Stimulated activated CD4-positive, alpha-beta T cell treated with anti-CD3 and anti-CD28 coated beads, Interleukin-4, amount 100 ng/mL, for 4 hours (primary cell): ENCODE results near the gene SHF.
"Not testable (repeated sequence)": the region's sequence is repeated elsewhere in the genome, so short reads cannot be mapped to it uniquely, and the experiment has no call there.

Experiments used
- DNase-seq, 2 experiments: peaks; one replicate each; pipeline ENCODE4 v3.0.0-alpha.2; 2020

SHF gene

GRCh38 chr15:45143056-45143455 is 44.7 kb downstream of the SHF start:
- DNase-seq: no peak

DNA sequence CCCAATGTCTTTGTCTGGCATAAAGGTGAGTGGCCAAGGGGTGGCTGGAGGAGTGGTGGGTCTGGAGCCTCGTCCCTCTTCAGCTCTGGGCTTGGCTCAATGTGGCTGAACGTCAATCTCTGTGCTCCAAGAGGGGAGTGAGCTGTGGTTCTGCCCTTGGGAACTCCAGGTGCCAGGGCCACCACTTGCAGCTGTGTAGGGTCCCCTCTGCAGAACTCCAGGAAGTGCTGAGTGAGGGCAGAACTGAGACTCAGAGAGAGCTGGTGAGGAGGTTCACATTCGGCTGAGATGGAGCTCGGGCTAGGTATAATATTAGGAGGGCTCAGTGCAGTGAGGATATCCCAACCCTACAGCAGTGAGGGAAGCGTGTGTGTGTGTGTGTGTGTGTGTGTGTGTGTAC is 46.4 kb downstream of the SHF start:
- DNase-seq: no peak

- no peak for DNase-seq
Measured at GRCh38 chr15:45140557-45141250, 47.1 kb downstream of the SHF start.

- DNase-seq: no peak
Measured at GRCh38 chr15:45139770-45140169, 48.0 kb downstream of the SHF start.

GRCh38 chr15:45138814-45139765 is 48.7 kb downstream of the SHF start:
- DNase-seq: no peak

- no peak for DNase-seq
Measured at GRCh38 chr15:45137703-45138102, 50.1 kb downstream of the SHF start.

DNA sequence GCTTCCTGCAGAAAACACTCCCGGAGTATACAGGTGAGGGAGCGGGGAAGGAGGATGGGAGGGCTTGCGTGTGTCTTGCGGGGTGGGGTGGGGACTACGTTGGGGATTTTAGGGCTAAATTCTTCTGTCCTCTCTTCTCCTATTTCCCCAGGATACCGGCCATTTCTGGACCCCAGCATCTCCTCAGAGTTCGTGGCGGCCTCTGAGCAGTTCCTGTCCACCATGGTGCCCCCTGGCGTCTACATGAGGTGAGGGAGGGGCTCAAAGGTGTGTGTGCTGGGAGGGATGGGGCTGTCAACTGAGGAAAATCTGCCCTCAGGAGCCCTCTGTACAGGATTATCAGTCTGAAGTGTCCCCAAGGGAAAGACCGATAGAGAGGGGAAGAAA is 51.4 kb downstream of the SHF start:
- DNase-seq: no peak

DNA sequence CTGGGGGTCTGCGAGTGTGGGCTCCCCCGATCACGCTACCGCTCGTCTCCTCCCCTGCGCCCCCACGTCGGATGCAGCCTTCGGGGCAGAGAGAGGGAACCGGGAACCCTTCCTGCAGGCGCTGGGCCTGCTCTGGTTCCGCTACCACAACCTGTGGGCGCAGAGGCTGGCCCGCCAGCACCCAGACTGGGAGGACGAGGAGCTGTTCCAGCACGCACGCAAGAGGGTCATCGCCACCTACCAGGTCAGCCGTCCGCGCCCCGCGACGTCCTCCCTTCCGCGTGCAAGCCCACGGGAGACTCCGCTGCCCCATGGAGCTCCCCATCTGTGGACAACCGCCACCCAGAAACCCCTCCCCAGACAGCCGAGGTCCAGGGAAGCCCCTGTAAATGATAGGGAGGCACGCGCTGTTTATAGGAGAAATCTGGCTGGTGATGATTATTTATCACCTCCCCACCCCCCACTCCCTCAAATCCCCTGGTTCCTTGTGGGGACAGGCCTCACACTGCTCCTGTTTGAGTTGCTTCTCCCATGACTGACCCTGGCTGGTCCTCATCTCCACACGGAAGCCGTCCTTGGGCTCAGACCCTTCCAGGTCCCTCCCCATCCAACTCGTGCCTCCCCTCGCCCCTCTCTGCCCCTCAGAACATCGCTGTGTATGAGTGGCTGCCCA is 51.9 kb downstream of the SHF start:
- DNase-seq: not testable (repeated sequence)

DNA sequence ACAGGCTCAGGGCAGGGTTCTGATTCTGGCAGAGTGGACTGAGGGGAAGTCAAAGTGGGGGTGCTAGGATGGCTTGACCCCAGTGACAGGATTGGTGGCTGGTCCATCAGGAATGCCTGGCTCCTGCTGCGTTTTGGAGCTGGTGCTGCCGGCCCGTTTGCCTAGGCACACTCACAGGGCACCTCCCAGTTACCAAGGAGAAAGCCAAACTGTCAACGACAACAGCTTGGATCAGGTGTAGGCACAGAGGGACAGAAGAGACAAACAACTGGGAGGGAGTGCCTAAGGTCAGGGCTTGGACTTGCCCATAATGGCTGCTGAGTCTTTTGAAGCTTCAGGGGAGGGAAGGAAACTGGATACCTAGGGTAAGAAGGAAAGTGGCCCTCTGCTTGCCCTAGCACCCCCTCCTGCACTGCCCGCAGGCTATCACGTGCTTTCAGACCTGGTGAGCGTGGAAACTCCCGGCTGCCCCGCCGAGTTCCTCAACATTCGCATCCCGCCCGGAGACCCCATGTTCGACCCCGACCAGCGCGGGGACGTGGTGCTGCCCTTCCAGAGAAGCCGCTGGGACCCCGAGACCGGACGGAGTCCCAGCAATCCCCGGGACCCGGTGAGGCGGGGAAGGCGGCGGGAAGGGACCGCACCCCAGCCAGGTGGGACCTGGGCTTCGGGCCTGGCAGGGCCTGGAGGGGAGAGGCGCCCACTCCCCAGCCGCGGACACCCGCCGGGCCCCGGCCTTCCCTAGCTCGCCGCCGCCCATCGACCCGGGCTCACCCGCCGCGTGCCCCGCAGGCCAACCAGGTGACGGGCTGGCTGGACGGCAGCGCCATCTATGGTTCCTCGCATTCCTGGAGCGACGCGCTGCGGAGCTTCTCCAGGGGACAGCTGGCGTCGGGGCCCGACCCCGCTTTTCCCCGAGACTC is 52.8 kb downstream of the SHF start:
- DNase-seq: peak in 1 of 2 experiments; percentile 27

DNA sequence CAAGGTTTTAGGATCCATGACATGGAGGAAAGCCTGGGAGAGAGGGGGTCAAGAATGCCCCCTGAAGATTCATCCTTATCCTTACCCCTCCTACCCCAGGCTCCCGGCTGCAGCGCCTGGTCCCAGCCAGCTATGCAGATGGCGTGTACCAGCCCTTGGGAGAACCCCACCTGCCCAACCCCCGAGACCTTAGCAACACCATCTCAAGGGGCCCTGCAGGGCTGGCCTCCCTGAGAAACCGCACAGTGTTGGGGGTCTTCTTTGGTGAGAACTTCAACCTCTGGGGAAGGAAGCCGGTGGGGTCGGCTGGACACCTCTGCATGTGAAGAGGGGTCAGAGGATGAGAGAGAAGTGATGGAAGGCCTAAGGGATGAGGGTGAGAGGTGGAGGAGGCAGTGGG is 53.7 kb downstream of the SHF start:
- DNase-seq: no peak

- no peak for DNase-seq
Measured at GRCh38 chr15:45133561-45133920, 54.2 kb downstream of the SHF start.

- no peak for DNase-seq
Measured at GRCh38 chr15:45132844-45133560, 54.8 kb downstream of the SHF start.

- no peak for DNase-seq
Measured at GRCh38 chr15:45131510-45131909, 56.3 kb downstream of the SHF start.

DNA sequence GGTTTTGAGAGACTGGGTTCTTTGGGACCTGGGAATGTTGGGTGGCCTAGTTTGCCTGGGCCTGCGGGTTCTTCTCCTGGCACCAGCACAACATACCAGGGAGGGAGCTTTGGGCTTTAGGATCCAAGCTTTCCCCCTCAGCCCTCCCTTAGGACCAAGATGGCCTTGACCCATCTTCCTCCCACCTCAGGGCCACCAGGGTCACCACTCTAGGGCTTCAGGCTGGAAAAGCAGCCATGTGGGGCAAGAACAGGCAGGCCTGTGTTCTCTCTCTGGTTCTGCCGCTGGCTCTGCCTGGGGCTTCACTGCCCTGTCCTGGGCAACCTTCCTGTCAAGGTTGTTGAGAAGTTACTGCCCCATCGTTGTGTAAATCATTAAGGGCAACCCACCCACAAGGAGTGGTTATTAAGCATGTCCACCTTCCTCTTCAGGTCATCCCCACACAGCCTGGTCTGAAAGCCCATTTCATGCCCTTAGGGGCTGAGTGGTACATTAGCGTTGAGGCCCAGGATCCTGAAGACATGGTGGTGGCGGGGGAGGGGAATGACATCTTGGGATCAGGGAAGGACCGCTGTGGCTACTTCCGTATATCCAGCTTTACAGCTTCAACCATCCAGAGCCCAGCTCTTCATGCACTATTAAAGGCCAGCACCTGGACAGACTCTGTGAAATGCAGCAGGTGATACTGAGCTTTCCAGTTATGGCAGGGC is 57.3 kb downstream of the SHF start:
- no peak for DNase-seq

DNA sequence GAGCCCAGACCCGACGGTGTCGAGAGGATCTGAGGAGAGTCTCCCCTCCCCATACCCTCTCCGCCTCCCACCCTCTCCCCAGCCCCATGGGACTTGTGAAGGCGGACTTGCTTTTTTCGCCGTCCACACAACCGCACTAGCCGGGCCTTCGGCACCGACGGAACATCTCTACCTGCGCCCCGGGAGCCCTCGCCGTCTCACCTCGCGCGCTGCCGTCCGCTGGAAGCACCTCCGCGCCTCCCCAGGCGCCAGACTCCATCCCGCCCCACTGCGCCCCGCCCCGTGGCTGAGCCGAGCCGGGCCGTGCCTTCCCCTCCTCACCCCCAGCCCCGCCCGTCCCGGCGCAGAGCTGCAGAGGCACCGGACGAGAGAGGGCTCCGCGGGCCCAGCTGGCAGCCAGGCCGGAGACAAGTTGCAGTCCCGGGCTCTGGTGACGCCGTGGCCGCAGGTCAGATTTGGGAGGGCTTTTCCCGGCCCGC is 58.1 kb downstream of the SHF start, which contains the start of the genes DUOX1 and DUOXA1:
Gene DUOX1 (plus strand): TSS at position 344 of the 479 bp plus-strand sequence. CDS start 1,973 bp downstream, outside the sequence.
Gene DUOXA1 (minus strand): TSS at position 229 of the 479 bp plus-strand sequence. CDS start 6,865 bp downstream, outside the sequence.
- DNase-seq: peak; percentile 13 to 31

- DNase-seq: no peak
Measured at GRCh38 chr15:45128971-45129639, 58.7 kb downstream of the SHF start.

DNA sequence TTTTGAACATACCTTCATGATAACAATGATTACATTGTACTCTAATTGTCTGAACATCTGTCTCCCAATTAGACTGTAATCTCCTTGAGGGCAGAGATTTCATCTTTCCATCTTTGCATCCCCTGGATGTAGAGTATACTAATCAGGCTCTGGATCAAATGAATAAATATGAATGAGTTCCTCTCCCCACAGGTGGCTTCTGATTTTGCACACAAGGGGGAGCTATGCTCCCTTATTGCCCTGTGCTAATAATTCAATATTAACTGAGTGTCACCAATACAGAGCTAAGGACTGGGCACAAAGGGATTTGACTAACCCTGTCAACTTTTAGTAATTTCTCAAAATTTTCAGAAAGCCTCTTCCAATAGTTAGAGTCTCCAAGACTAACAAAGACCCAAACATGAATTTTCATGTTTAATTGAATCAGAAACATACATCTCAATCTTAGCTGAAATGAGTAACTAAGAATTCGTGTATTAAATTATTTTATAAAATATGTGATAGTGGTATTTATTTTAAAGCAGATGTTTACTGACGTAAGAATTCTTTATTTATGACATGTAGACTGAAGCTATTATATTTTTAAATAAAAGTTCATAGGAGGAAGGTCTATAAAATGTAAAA is 61.1 kb downstream of the SHF start:
- peak; percentile 29 to 32 for DNase-seq

- no peak for DNase-seq
Measured at GRCh38 chr15:45123397-45123796, 64.4 kb downstream of the SHF start.

- DNase-seq: no peak
Measured at GRCh38 chr15:45122719-45123118, 65.0 kb downstream of the SHF start.
